ENCODE results near the gene ATP13A3. TPM values are rescaled to one million over a fixed set of nuclear protein-coding genes. Genes with fewer than 3 reads are reported as not detected.

ATP13A3 gene
- total RNA-seq, 2 experiments from 2014 or later: 79.5 to 84.5 TPM

DNA sequence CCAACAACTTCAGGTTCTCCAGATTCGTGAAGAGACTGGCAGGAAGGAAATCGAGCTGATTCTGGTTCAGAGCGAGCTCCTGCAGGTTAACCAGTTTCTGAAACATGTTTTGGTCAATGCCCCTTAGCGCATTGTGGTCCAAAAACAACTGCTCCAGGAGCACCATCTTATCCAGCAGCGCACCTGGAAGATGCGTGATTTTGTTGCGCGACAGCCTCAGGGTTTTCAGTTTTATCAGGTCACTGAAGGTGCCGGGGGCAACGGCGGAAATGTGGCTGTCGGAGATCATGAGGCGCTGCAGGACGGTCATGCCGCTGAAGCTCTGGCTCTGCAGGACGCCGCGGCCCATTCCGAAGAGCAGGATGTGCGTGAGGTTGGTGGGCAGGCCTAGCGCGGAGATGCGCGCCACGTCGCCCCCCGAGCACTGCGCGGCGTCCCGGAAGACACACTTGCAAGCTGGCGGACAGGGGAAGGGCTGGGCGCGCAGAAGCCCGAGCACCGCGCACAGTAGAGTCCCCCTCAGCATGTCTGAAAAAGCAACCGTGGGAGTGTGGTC is 89.0 kb downstream of the ATP13A3 start:
- H3K4me2 ChIP-seq (ENCODE audit: low read length): no peak overlapping the region

DNA sequence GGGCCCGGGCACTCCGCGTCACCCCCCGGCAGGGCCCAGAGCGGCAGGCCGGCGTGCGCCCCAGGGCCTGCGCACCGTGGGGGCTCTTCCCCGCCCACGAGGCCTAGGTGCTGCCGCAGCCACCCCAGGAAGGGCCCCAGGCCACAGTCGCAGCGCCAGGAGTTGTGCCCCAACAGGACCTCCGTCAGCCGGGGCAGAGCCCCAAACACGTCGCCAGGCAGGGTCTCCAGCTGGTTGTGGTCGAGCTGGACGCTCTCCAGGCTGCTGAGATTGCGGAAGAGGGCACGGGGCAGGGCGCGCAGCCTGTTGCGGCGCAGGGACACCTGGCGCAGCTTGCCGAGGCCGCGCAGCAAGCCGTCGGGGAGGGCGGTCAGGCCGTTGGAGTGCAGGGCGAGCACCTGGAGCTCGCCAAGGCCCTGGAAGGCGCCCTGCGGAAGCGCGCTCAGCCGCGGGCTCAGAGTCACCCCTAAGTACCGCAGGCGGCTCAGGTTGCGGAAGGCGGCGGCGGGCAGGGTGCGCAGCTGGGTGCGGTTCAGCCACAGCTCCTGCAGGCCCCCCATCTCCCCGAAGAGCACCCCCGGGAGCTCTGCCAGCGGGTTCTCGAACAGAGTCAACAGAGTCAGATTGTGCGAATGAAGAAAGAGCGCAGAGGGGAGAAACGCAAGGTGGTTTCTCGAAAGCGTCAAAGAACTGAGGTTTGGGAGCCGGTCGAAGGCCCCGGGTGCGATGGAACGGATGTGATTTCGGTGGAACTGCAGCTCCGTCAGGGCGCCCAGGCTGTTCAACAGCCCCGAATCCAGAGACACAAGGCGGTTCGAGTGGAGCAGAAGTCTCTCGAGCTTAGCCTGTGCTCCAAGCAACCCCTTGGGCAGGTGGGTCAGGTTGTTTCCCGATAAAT is 89.7 kb downstream of the ATP13A3 start:
- Histone ChIP-seq H3K9me3 (ENCODE audit: low read length) (no peaks in the 10 kb centered on the region), H3K4me3 (ENCODE audit: low read depth, low read length, poor library complexity, severe bottlenecking) (no peak overlapping the region), H3K36me3 (ENCODE audit: insufficient read depth, low read length) (no peaks in the 10 kb centered on the region), H3K4me1 (ENCODE audit: insufficient read depth, low read length, poor library complexity, severe bottlenecking) (peaks cover 9% of the 10 kb centered on the region), H4K20me1 (ENCODE audit: insufficient read depth, low read length) (no peaks in the 10 kb centered on the region), H2AFZ (ENCODE audit: low read length) (no peak overlapping the region), H3K4me2 (ENCODE audit: low read length) (no peak overlapping the region), H3K27ac (ENCODE audit: low read depth, low read length, poor library complexity, severe bottlenecking) (no peak overlapping the region), H3K79me2 (ENCODE audit: insufficient read depth, low read depth, low read length) (no peaks in the 10 kb centered on the region), H3K9me2 (ENCODE audit: insufficient read depth, low read length) (no peaks in the 10 kb centered on the region)
- DNase-seq (ENCODE audit: low spot score): no peak
- TF ChIP-seq, protein P1, sequence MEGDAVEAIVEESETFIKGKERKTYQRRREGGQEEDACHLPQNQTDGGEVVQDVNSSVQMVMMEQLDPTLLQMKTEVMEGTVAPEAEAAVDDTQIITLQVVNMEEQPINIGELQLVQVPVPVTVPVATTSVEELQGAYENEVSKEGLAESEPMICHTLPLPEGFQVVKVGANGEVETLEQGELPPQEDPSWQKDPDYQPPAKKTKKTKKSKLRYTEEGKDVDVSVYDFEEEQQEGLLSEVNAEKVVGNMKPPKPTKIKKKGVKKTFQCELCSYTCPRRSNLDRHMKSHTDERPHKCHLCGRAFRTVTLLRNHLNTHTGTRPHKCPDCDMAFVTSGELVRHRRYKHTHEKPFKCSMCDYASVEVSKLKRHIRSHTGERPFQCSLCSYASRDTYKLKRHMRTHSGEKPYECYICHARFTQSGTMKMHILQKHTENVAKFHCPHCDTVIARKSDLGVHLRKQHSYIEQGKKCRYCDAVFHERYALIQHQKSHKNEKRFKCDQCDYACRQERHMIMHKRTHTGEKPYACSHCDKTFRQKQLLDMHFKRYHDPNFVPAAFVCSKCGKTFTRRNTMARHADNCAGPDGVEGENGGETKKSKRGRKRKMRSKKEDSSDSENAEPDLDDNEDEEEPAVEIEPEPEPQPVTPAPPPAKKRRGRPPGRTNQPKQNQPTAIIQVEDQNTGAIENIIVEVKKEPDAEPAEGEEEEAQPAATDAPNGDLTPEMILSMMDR (conservative IDR thresholded peaks at IDR 0.05; ENCODE audit: low read length): no peak
- no peak for TF ChIP-seq EZH2phosphoT487 (IDR thresholded peaks at IDR 0.05; ENCODE audit: borderline replicate concordance, low read depth, low read length)
- intact Hi-C loops (cut with micrococcal nuclease; ENCODE audit: unreplicated experiment): no loop called here
- CTCF ChIA-PET (ENCODE audit: unreplicated experiment): interaction anchor here (0.6 kb wide), 1 partner anchor 61 kb away, joined by 3 read pairs; no protein-coding TSS in a partner anchor
- no TSS peak for BruUV-seq (replicated peaks)
- POLR2A ChIA-PET: no interaction called here

More for the DNA sequence above, 89.0 kb downstream of the ATP13A3 start:
- TF ChIP-seq, protein P1 (conservative IDR thresholded peaks at IDR 0.05; ENCODE audit: low read length): no peak
- no peak for TF ChIP-seq EZH2phosphoT487 (IDR thresholded peaks at IDR 0.05; ENCODE audit: borderline replicate concordance, low read depth, low read length)
- ChIA-PET POLR2A (interaction anchor here (0.5 to 0.6 kb wide), 2 partner anchors 96 to 240 kb away, joined by 3 read pairs; no protein-coding TSS in a partner anchor), CTCF (ENCODE audit: unreplicated experiment) (no interaction called here)
- H3K79me2 ChIP-seq (ENCODE audit: insufficient read depth, low read depth, low read length): no peaks in the 10 kb centered on the region
- intact Hi-C loops (cut with micrococcal nuclease; ENCODE audit: unreplicated experiment): no loop called here
- H2AFZ ChIP-seq (ENCODE audit: low read length): no peak overlapping the region
- peaks cover 9% of the 10 kb centered on the region for H3K4me1 ChIP-seq (ENCODE audit: insufficient read depth, low read length, poor library complexity, severe bottlenecking)
- no peak for DNase-seq (ENCODE audit: low spot score)
- H3K9me2 ChIP-seq (ENCODE audit: insufficient read depth, low read length): no peaks in the 10 kb centered on the region
- BruUV-seq (replicated peaks): no TSS peak
- H3K9me3 ChIP-seq (ENCODE audit: low read length): no peaks in the 10 kb centered on the region
- H3K4me3 ChIP-seq (ENCODE audit: low read depth, low read length, poor library complexity, severe bottlenecking): no peak overlapping the region
- no peaks in the 10 kb centered on the region for H4K20me1 ChIP-seq (ENCODE audit: insufficient read depth, low read length)
- no peak overlapping the region for H3K27ac ChIP-seq (ENCODE audit: low read depth, low read length, poor library complexity, severe bottlenecking)
- no peaks in the 10 kb centered on the region for H3K36me3 ChIP-seq (ENCODE audit: insufficient read depth, low read length)

GRCh38 chr3:194396539-194396858 is 90.3 kb downstream of the ATP13A3 start:
- ChIA-PET POLR2A (interaction anchor here (0.6 kb wide), 1 partner anchor 41 kb away, joined by 5 read pairs; no protein-coding TSS in a partner anchor), CTCF (ENCODE audit: unreplicated experiment) (no interaction called here)
- Histone ChIP-seq H3K9me2 (ENCODE audit: insufficient read depth, low read length) (no peaks in the 10 kb centered on the region), H2AFZ (ENCODE audit: low read length) (no peak overlapping the region), H3K27ac (ENCODE audit: low read depth, low read length, poor library complexity, severe bottlenecking) (no peak overlapping the region), H3K4me3 (ENCODE audit: low read depth, low read length, poor library complexity, severe bottlenecking) (no peak overlapping the region), H3K79me2 (ENCODE audit: insufficient read depth, low read depth, low read length) (no peaks in the 10 kb centered on the region), H3K9me3 (ENCODE audit: low read length) (0 out of 2 replicates have a peak, but pooled peaks cover 1% of the 10 kb centered on the region), H3K4me1 (ENCODE audit: insufficient read depth, low read length, poor library complexity, severe bottlenecking) (peaks cover 9% of the 10 kb centered on the region), H3K36me3 (ENCODE audit: insufficient read depth, low read length) (no peaks in the 10 kb centered on the region), H4K20me1 (ENCODE audit: insufficient read depth, low read length) (no peaks in the 10 kb centered on the region), H3K4me2 (ENCODE audit: low read length) (no peak overlapping the region)
- TF ChIP-seq, protein P1 (conservative IDR thresholded peaks at IDR 0.05; ENCODE audit: low read length): no peak
- TF ChIP-seq EZH2phosphoT487 (IDR thresholded peaks at IDR 0.05; ENCODE audit: borderline replicate concordance, low read depth, low read length): no peak
- no peak for DNase-seq (ENCODE audit: low spot score)
- BruUV-seq (replicated peaks): no TSS peak
- intact Hi-C loops (cut with micrococcal nuclease; ENCODE audit: unreplicated experiment): no loop called here
